H7 (cell line): Measurements from ENCODE around the gene LRRC1. TPM values are rescaled to one million over a fixed set of nuclear protein-coding genes. Genes with fewer than 3 reads are reported as not detected.

Experiments
- DNase-seq: peaks from one replicate; pipeline ENCODE4 v3.0.0; 2012
- H3K27me3 ChIP-seq: 2 replicates; pipeline ENCODE4 v1.6.0; 2011; ENCODE audit warnings: mild to moderate bottlenecking, low read length; ENCODE audit not compliant: control insufficient read depth, insufficient read depth
- H3K36me3 ChIP-seq: replicated peaks from 2 replicates; pipeline ENCODE4 v1.5.1; 2011; ENCODE audit warnings: low read length; ENCODE audit not compliant: control insufficient read depth, insufficient read depth
- H3K4me3 ChIP-seq: 2 replicates; pipeline ENCODE4 v1.5.1; 2011; ENCODE audit warnings: low read depth, mild to moderate bottlenecking, control low read depth, low read length, moderate library complexity; ENCODE audit not compliant: insufficient read depth
- total RNA-seq: library from RNA; depleted of rRNA; stranded (reverse); fragments of >200 nt; shearing (Covaris generic); gene quantifications from 2 replicates; pipeline ENCODE4 v1.2.3, GENCODE V29; 2014

Gene LRRC1
- total RNA-seq, 1 experiment from 2014 or later: 10.1 TPM

- DNase-seq: no peak
- H3K4me3 ChIP-seq: no peak overlapping the region
- H3K36me3 ChIP-seq: no peaks in the 10 kb centered on the region
- H3K27me3 ChIP-seq: no peaks in the 10 kb centered on the region
Measured at GRCh38 chr6:53815381-53816119, 20.7 kb downstream of the LRRC1 start.

DNA sequence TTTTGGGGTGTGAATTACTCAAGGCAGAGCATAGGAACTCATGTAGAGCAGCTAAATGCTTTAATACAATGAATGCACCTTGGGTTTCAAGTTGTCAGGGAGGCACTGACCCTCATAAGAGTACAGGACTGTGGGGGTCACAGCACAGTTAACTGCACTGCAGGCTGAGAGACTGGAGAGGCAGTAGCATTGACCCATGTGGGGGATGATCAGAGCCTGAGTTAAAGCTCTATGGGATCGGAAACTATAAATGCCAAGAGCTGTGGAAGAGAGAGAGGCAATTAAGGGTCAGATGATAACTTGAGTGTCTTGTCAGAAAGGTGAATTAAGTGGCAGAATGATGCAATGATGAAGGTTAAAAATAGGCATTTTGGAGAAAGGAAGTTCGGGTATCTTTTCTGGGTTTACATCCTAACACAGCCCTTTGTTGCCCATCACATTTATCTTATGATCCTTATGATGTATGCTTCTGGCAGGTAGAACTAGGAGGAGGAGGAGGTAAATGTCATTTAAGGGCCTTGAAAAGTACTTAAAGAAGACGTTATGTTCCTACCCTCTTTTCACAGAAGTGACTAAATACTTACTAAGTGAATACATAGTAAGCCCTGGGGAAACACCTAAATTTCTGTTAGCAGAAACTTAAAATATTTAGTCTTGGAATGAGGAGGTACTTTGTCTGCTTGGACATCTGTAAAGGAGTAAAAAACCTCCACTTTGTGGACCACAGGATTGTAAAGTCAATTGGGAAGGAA is 24.2 kb downstream of the LRRC1 start:
- no peak for DNase-seq
- no peaks in the 10 kb centered on the region for H3K27me3 ChIP-seq
- H3K4me3 ChIP-seq: no peak overlapping the region
- no peaks in the 10 kb centered on the region for H3K36me3 ChIP-seq

- Histone ChIP-seq H3K27me3 (no peaks in the 10 kb centered on the region), H3K36me3 (no peaks in the 10 kb centered on the region), H3K4me3 (no peak overlapping the region)
- no peak for DNase-seq
Measured at GRCh38 chr6:53822401-53823125, 27.8 kb downstream of the LRRC1 start.

DNA sequence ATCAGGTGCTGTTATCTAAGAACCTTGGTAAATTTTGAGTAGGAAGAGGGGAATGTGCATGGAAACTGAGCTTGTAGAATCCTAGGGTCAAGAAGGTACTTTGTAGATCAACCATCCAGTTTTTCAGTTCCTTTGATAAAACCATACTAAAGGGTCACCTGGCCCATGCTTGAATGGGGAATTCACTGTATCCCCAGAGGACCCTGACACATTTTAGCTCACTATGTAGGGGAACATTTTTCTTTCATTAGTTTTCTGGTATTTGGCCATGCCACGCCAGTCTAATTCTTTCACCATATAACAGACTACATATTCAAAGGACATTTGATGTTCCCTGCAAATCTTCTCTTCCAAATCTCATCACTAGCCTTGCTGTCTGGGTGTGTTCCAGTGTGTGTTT is 29.9 kb downstream of the LRRC1 start:
- no peak for DNase-seq
- H3K36me3 ChIP-seq: no peaks in the 10 kb centered on the region
- no peak overlapping the region for H3K4me3 ChIP-seq
- no peaks in the 10 kb centered on the region for H3K27me3 ChIP-seq

DNA sequence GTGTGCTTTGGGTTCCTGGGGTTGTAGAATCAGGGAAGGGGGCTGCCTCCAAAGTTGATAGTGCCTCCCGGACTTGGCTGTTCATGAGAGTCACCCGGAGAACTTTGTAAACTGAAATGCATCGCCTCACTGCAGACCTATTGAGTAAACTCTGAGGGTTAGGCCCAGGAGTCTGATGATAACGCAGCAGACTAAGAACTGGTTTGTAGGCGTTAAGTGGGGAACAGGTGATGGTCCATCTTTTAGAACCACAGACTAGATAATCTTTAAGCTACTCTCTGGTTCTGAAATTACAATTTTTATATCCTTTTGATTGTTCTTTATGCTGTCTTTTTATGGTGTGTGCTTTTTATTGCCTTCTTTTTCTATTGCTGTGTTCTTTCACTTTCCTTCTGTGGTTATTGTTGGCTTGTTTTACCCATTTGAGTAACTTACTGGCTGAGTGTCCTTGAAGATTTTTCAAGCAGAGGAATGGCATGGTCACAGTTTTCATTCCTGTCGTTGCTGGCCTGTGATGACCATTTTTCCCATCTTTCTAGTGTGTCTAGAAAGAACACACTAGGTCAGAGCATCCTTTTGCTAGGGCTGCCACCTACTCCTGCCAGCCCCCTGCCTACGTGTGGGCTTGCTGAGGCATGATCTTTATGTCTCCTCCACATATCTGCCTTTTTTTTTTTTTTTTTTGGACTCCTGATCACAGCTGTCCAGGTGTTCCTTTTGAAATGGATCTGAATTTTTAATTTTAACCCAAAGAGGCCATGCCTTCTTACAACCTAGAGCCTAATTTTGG is 30.9 kb downstream of the LRRC1 start:
- Histone ChIP-seq H3K4me3 (no peak overlapping the region), H3K27me3 (no peaks in the 10 kb centered on the region), H3K36me3 (no peaks in the 10 kb centered on the region)
- no peak for DNase-seq

- Histone ChIP-seq H3K36me3 (no peaks in the 10 kb centered on the region), H3K27me3 (no peaks in the 10 kb centered on the region), H3K4me3 (no peak overlapping the region)
- no peak for DNase-seq
Measured at GRCh38 chr6:53827531-53827930, 32.7 kb downstream of the LRRC1 start.

DNA sequence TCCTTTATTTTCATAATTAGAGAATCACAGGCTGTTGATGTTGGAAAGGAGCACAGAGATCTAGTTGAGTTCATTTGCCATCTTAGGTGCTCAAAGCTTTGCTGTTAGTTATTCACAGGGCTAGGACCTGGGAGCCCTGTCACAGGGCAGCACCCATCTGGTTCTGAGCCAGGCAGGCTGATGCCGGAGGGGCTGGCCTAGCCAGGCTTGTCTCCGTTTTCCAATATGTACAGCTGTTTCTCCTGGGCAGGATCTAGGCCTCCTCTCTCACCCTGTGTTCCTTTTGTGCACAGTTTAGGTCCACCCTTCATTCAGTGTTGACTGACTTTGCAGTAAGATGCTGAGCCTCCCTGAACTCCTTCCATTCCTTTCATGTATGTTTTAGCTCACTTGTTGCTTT is 33.4 kb downstream of the LRRC1 start:
- DNase-seq: no peak
- Histone ChIP-seq H3K4me3 (no peak overlapping the region), H3K36me3 (no peaks in the 10 kb centered on the region), H3K27me3 (no peaks in the 10 kb centered on the region)

GRCh38 chr6:53828966-53829697 is 34.3 kb downstream of the LRRC1 start:
- no peaks in the 10 kb centered on the region for H3K36me3 ChIP-seq
- no peak overlapping the region for H3K4me3 ChIP-seq
- DNase-seq: no peak
- no peaks in the 10 kb centered on the region for H3K27me3 ChIP-seq

GRCh38 chr6:53829698-53830221 is 35.0 kb downstream of the LRRC1 start:
- DNase-seq: no peak
- Histone ChIP-seq H3K27me3 (no peaks in the 10 kb centered on the region), H3K36me3 (no peaks in the 10 kb centered on the region), H3K4me3 (no peak overlapping the region)

DNA sequence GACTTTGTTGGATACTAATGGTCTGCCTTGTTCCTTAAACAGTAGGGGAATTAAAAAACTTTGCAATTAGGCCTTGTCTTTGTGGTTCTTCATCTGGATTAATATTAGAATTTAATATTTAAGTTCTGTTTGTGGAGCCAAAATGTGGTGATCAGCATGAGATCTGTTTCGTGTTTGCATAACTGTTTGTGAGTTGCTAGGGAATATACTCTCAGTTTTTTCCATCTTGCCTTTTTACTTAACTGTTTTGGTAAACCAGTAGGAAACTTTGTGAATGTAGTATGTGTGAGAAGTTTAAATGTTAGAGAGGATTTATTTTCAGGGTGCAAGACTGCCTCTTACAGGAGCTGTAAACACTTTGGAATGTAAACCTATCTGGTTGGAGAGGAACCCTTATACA is 35.6 kb downstream of the LRRC1 start:
- no peaks in the 10 kb centered on the region for H3K36me3 ChIP-seq
- H3K4me3 ChIP-seq: no peak overlapping the region
- H3K27me3 ChIP-seq: no peaks in the 10 kb centered on the region
- DNase-seq: no peak

DNA sequence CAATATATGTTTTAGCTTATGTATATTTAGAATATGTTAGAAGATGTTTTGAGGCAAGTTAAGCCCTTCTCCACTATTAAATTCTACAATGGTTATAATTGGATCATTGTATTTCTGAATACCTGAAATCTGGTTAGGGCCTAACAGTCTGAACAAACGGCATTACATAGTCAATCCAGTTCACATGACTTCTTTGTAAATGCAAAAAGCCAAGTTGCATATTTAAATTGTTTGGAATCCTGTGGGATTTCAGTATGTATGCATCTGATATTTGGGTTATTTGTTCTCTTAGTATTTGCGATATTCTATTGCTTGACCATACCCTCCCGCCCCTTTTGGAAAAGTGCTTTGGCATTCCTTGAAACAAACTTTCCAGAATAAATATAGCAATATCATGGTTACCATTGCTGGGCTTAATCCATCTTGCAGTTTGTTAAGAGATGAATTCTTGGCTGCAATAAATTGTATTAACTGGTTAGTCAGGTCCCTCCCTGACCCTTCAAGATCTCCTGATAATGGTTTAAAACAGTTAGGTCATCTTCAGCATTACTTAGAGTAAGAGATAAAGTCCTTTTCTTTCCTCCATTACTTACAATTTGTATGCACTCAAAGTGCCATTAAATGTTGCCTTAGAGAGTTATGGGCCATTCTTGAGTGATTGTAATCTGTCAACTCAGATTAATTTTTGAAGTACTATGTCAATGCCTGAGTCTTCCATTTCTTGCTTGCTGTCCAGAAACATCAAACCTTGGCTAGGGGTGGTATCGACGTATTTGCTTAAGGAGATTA is 36.5 kb downstream of the LRRC1 start:
- H3K4me3 ChIP-seq: no peak overlapping the region
- H3K27me3 ChIP-seq: no peaks in the 10 kb centered on the region
- no peak for DNase-seq
- no peaks in the 10 kb centered on the region for H3K36me3 ChIP-seq

DNA sequence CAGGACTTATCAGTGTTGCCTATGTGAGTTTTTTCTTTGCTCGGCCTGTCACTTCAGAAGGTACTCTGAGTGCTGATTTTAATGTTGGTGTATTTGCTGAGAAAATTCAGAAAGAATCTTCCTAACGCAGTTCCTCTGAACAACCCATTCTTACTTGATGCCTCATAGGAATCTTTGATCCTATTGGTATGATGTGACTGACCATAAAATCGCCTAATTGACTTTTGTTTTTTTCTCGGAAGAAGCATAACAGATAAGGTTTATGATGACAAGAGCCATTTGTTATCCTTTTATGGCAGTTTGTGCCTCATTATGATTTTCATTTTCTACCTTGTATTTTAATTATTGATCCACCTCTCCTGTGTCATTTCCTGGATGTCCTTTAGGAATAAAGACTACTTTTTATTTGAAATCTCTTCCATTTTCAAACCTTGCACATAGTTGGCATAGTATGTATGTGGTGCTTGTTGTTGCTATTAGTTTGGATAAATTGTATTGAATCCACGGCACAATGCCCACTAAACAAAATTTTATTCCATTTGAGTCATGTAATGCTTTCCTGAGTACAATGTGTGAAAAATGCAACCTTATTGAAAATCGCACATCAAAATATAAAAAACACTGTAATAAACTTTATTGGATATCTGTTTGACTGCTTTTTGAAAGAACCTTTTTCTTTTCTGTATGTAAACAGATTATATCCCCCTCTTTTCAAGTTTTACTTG is 37.3 kb downstream of the LRRC1 start:
- Histone ChIP-seq H3K27me3 (no peaks in the 10 kb centered on the region), H3K4me3 (no peak overlapping the region), H3K36me3 (no peaks in the 10 kb centered on the region)
- DNase-seq: no peak

DNA sequence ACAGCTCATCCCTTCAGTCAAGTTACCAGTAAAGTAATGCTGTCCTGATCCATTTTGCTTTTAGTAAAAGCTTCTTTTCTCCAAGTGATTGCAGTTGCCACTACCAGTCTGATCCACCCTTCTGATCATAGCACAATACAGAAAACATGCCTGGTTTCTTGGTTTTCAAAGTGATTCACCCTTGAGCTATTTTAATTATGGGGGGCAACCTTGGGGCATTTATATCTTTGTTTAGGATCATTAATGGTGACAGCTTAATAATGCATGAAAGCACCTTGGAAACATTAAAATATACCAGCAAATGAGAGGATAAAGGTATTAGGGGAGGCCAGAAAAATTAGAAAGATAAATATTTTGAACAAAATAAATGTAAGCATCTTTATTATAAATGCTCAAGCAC is 38.4 kb downstream of the LRRC1 start:
- Histone ChIP-seq H3K27me3 (no peaks in the 10 kb centered on the region), H3K4me3 (no peak overlapping the region), H3K36me3 (no peaks in the 10 kb centered on the region)
- no peak for DNase-seq
